ENCODE measurements around the gene PGM2L1.

DNA sequence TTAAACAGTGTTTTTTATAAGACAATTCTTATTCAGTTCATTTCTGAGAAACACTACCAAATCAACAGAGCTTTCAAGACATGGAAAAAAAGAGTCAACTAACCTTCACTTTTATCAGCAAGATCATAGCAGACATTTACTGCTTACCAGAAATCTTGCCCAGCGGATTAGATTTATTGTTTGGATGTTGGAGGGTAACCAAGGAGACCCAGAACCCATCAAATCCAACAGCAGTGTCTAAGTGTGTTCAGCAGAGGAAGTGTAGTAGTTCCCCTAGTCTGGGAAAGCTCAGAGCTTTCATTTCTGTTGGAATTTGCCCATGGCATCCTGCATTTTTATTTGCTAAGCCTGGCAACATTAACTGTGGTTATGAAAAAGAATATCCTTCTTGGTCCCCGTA, 2.4 kb upstream of the PGM2L1 start:
- TF ChIP-seq POLR2AphosphoS5 (IDR thresholded peaks at IDR 0.05; ENCODE audit: low read depth, low read length) = no peak
- no peak for TF ChIP-seq POLR2A (IDR thresholded peaks at IDR 0.05; ENCODE audit: low read depth, low read length)

Measured in GM12892 (cell line).